NCI-H446 treated with DMSO at 0.1 percent for 48 hours (cell line): Measurements from ENCODE around the gene BMP7.
"Not testable (repeated sequence)": the region's sequence is repeated elsewhere in the genome, so short reads cannot be mapped to it uniquely, and the experiment has no call there.

Experiments
- DNase-seq: peaks from one replicate; lab custom pipeline; 2025; lab: John Stamatoyannopoulos, UW

BMP7 gene

DNA sequence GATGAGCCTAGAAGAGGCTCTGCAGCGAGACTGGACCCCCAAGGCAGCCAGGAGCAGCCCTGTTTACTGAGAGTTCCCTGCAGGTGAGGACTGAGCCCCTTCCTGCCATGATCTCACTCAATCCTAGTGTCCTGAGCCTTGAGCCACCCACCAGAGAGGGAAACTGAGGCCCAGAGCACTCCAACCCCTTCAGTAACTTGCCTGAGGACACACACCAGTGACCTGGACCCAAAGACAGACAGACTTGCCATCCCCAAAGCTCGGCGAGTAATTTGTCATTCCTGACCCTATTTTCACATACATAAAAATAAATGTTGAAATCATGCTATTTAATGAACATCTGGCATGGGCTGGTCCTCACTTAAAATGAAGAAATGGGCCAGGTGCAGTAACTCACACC, 16.7 kb downstream of the BMP7 start:
- no peak for DNase-seq

DNA sequence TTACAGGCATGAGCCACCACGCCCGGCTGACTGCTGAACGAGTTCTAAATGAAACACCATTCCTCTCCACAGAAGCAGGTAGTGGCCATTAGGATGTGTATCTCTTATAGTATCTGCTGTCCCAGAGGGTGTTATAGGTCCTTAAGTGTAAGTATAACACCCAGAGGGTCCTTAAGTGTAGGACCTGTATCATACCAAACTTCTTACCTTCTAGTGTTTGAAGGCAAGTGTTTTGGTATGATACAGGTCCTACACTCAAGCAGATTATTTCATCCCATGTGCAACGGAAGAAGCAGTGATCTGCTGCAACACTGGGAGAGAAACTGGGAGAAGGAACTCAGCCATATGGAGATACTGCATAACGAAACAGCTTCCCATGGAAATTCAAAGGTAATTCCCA, 17.4 kb downstream of the BMP7 start:
- DNase-seq, result no peak

- DNase-seq, result no peak
These were observed 18.2 kb downstream of the BMP7 start for GRCh38 chr20:57248132-57248797.

DNA sequence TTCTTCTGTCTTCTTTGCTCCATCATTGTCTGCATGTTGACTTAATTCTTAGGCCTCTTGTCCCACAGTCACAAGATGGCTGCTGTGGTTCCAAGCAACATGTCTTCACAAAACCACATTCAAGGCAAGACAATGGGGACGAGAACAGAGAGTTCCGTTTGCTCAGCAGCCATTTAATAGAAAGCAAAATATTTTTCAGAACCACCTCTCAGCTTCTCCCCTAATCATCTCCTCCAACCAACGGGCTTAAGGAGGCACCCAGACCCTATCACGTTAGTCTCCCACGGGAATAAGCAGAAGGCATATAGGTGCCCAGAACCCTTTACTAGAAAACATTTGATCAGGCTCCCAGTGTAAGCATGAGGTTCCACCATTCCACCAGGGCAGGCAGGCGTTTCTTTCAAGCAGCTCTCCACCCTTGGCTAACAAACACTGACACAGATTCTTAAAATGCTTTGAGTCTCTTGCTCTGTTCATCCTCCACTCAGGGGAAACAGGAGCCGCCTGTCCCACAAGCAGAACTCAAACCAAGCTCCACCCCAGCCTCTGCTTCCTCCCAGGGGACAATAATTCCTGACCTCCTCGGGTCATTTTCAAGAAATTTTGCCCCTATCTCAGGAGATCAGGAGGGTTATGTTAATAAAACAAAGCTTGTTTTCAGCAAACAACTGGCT, 19.0 kb downstream of the BMP7 start:
- DNase-seq, result no peak

DNA sequence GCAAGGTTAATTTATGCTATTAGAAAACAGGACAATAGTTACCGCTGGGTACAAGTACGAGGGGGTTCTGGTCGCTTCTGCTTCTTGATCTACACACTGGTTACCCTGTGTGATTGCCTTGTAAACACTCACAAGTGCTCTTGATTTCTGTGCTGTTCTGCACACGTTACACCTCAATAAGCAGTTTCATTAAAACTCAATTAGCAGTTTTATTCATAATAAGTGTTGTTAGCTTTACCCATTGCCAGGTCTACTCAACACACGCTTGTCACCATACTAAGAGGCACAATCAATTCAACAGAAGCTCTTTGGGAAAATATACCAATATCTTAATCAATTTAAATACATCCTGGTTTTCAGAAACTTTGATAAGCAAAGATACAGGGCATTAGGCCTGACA, 20.4 kb downstream of the BMP7 start:
- no peak for DNase-seq

DNA sequence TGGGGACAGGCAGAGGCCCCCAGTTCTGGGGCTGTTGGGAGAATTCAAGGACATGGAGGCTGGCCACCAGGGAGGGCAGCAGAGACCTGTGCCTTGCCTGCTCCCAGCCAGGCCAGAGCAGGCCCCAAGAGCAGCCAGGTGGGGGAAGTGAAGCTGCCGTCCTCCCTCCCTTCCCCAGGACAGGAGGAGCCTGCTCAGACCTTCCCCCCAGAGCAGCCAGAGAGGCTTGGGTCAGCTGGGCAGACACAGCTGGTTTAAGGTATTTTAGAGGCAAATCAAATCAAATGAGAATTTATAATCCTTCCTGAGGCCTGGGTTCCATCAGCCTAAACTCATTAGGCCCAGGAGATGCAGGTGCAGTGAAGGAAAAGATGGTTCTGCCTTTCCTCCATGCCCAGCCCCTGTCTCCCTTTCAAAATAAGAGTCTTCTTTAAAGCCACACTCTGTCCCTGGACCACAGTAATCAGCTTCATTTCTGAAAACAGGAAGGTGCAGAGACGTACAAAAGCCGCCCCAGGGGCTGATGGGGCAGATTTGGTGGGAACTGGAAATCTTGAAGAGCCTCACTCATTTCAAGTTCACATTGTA, 21.7 kb downstream of the BMP7 start:
- DNase-seq, result no peak

DNA sequence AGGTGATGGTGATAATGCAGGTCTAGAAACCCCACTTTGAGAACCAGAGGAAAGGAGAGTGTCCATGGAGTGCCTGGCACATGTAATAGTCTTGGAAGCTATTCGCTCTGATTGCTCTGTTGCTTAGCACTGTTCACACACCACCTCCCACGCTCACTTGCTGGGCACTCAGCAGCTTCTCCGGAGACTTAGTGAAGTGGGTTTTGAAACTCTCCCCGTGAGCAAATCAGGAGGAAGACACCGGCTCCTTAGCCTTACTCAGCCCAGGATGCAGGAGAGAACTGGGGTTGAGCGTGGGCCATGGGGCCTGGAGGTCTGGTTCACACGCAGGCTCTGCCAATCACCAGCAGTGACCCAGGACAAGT, 22.2 kb downstream of the BMP7 start:
- no peak for DNase-seq

- no peak for DNase-seq
These were observed 22.8 kb downstream of the BMP7 start for GRCh38 chr20:57243480-57244220.

DNA sequence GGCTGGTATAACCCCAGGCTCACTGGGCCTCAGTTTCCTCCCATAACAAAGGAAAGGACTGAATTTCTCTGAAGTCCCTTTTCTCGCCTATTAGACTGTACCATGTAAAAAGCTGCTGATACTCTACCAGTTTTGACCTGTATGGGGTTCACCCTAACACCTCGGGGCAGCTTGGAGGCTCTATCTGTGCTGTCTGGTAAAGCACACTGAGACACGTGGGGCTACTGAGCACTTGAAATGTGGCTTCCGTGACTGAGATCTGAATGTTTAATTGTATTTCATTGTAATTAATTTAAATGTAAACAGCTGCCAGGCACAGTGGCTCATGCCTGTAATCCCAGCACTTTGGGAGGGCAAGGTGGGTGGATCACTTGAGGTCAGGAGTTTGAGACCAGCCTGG, 24.0 kb downstream of the BMP7 start:
- DNase-seq, result no peak

- no peak for DNase-seq
These were observed 25.0 kb downstream of the BMP7 start for GRCh38 chr20:57241363-57241991.

DNA sequence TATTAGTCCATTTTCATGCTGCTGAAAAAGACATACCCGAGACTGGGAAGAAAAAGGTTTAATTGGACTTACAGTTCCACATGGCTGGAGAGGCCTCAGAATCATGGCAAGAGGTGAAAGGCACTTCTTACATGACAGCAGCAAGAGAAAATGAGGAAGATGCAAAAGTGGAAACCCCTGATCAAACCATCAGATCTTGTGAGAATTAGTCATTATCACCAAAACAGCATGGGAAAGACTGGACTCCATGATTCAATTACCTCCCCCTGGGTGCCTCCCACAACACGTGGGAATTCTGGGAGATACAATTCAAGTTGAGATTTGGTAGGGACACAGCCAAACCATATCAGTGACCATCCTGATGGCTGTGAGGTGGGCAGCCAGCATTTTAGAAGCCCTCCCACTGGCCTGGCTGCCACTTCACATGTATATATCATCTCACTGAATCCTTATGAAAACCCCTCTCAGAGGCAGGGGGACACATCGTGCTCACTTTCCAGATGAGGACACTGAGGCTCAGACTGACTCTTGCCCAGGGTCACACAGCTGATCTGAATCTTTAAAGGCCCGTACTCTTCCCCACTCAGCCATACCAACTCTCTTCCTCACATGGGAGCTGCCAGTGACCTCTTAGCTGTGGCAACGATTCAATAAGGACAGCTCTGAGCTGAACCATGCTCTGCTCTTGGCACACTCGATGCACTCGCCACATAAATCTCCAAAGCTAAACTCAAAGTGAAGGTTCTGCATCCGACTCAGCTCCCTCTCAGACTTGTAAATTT, 25.7 kb downstream of the BMP7 start:
- DNase-seq, result no peak

- not testable (repeated sequence) for DNase-seq
These were observed 26.7 kb downstream of the BMP7 start for GRCh38 chr20:57239725-57240124.

GRCh38 chr20:57239324-57239723, 27.1 kb downstream of the BMP7 start:
- DNase-seq, result not testable (repeated sequence)

DNA sequence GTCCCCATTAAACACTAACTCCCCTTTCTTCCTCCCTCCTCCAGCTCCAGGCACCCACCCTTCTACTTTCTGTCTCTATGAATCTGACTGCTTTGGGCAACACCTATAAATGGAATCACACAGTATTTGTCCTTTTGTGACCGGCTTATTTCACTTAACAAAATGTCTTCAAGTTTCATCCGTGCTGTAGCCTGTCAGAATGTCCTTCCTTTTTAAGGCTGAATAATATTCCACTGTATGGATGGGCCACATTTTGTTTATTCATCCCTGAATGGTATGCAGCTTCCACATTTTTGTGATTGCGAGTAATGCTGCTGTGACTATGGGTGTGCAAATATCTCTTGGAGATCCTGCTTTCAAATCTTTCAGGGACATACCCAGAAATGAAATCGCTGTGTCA, 28.4 kb downstream of the BMP7 start:
- no peak for DNase-seq

DNA sequence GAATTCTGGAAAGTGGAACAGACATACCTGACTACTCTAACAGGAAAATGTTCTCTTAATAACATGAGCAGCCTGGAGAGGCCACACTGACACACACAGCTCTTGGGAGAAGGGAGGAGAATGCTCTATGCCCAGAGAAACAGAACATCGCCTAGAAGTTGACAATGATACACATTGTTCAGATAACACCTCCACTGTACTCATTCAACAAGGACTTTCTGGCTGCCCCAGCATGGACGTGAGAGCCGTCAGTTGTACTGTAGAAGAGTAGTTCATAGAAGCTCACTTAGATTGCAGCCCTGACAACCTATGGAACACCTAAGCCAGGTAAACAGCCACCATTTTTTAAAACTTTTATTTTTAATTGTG, 28.9 kb downstream of the BMP7 start:
- no peak for DNase-seq

GRCh38 chr20:57236813-57237584, 29.4 kb downstream of the BMP7 start:
- no peak for DNase-seq

- no peak for DNase-seq
These were observed 31.7 kb downstream of the BMP7 start for GRCh38 chr20:57234556-57235251.

GRCh38 chr20:57231951-57232428, 34.5 kb downstream of the BMP7 start:
- DNase-seq, result no peak

DNA sequence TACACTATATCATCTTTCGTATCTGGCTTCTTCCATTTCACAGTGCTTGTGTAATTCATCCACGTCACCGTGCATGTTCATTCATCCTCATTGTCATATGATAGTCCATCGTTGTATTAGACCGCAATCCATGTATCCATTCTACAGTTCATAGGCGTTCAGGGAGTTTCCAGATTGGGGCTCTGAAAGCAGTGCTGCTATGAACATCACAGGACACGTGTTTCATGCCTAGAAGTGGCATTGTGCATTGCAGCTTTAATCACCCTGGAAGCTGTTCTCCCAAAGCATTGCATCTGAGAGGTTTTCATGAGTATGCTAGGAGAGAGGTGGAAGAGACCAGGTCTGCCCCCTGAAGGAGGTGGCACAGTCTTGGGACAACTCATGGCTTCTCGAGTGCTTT, 35.3 kb downstream of the BMP7 start:
- no peak for DNase-seq

- DNase-seq, result no peak
These were observed 36.2 kb downstream of the BMP7 start for GRCh38 chr20:57230247-57230646.
